Liver (tissue), 9 donors: ENCODE results near the gene AP5S1. TPM values are rescaled to one million over a fixed set of nuclear protein-coding genes. Genes with fewer than 3 reads are reported as not detected.

Experiments used
- DNase-seq: peaks from one replicate; pipeline ENCODE4 v3.0.0-alpha.2; 2017; ENCODE audit warnings: low spot score
- H3K27ac ChIP-seq, 2 donors: one replicate each; pipeline ENCODE4 v1.7.0; 2013; ENCODE audit warnings: inconsistent platforms in 2 of 2, low read length in 2 of 2, control low read depth in 1 of 2, low read depth in 1 of 2, mild to moderate bottlenecking in 1 of 2
- H3K27me3 ChIP-seq, 4 donors: one replicate each; pipeline versions ENCODE4 v1.6.1 to v1.7.0; 2013; ENCODE audit warnings: low read length in 3 of 4, inconsistent platforms in 1 of 4, mild to moderate bottlenecking in 1 of 4, moderate library complexity in 1 of 4; ENCODE audit not compliant: control insufficient read depth in 4 of 4, insufficient read depth in 4 of 4
- H3K36me3 ChIP-seq, 4 donors: one replicate each; pipeline versions ENCODE4 v1.6.1 to v1.7.0; 2013; ENCODE audit warnings: low read length in 3 of 4, mild to moderate bottlenecking in 3 of 4, low read depth in 1 of 4, moderate library complexity in 1 of 4; ENCODE audit not compliant: control insufficient read depth in 4 of 4, insufficient read depth in 3 of 4
- H3K4me1 ChIP-seq, 4 donors: one replicate each; pipeline versions ENCODE4 v1.6.1 to v1.7.0; 2013; ENCODE audit warnings: low read length in 3 of 4, mild to moderate bottlenecking in 3 of 4, moderate library complexity in 1 of 4; ENCODE audit not compliant: control insufficient read depth in 4 of 4, insufficient read depth in 4 of 4
- H3K4me3 ChIP-seq, 3 donors: one replicate each; pipeline versions ENCODE4 v1.6.1 to v1.7.0; 2013; ENCODE audit warnings: low read length in 3 of 3, control low read depth in 1 of 3, low read depth in 1 of 3, mild to moderate bottlenecking in 1 of 3
- H3K9ac ChIP-seq, 2 donors: one replicate each; pipeline ENCODE4 v1.7.0; 2013; ENCODE audit warnings: low read length in 2 of 2, mild to moderate bottlenecking in 2 of 2, moderate library complexity in 2 of 2, control low read depth in 1 of 2, low read depth in 1 of 2
- H3K9me3 ChIP-seq, 4 donors: one replicate each; pipeline versions ENCODE4 v1.6.1 to v1.7.0; 2013; ENCODE audit warnings: low read length in 3 of 4; ENCODE audit not compliant: control insufficient read depth in 4 of 4
- ATF3 ChIP-seq: IDR thresholded peaks from 2 replicates; pipeline ENCODE4 v1.6.1; 2016; ENCODE audit warnings: antibody characterized with exemption
- CTCF ChIP-seq: fragments of 150-350 bp; IDR thresholded peaks from 2 replicates; pipeline ENCODE4 v1.5.1; 2017; ENCODE audit warnings: improper control_type of control experiment, low read depth, low read length; ENCODE audit not compliant: missing input control
- EGR1 ChIP-seq, 2 donors: IDR thresholded peaks; 2 replicates each; pipeline ENCODE4 v1.6.1; 2016 to 2018; ENCODE audit warnings: antibody characterized with exemption in 2 of 2, low read depth in 2 of 2
- FOXA1 ChIP-seq: IDR thresholded peaks from 2 replicates; pipeline ENCODE4 v1.6.1; 2016; ENCODE audit warnings: antibody characterized with exemption
- FOXA2 ChIP-seq: IDR thresholded peaks from 2 replicates; pipeline ENCODE4 v1.6.1; 2016; ENCODE audit warnings: antibody characterized with exemption
- GABPA ChIP-seq, 2 donors: IDR thresholded peaks in 1 of 2; conservative IDR thresholded peaks in 1 of 2; 2 replicates each; pipeline ENCODE4 v1.6.1; 2016; ENCODE audit warnings: antibody characterized with exemption in 2 of 2, mild to moderate bottlenecking in 1 of 2, moderate library complexity in 1 of 2
- HNF4A ChIP-seq, 2 donors: conservative IDR thresholded peaks; 2 replicates each; pipeline ENCODE4 v1.6.1; 2016; ENCODE audit warnings: antibody characterized with exemption in 2 of 2, mild to moderate bottlenecking in 2 of 2
- HNF4G ChIP-seq: IDR thresholded peaks from 2 replicates; pipeline ENCODE4 v1.6.1; 2016; ENCODE audit warnings: antibody characterized with exemption
- JUND ChIP-seq, 2 donors: IDR thresholded peaks; 2 replicates each; pipeline ENCODE4 v1.6.1; 2016; ENCODE audit warnings: antibody characterized with exemption in 2 of 2
- MAX ChIP-seq: IDR thresholded peaks from 2 replicates; pipeline ENCODE4 v1.6.1; 2016; ENCODE audit warnings: antibody characterized with exemption
- NR2F2 ChIP-seq: IDR thresholded peaks from 2 replicates; pipeline ENCODE4 v1.6.1; 2016; ENCODE audit warnings: antibody characterized with exemption
- RAD21 ChIP-seq, 2 donors: IDR thresholded peaks; 2 replicates each; pipeline ENCODE4 v1.6.1; 2016; ENCODE audit warnings: antibody characterized with exemption in 2 of 2, mild to moderate bottlenecking in 2 of 2
- REST ChIP-seq: IDR thresholded peaks from 2 replicates; pipeline ENCODE4 v1.6.1; 2016; ENCODE audit warnings: antibody characterized with exemption, mild to moderate bottlenecking
- RXRA ChIP-seq, 2 donors: IDR thresholded peaks; 2 replicates each; pipeline ENCODE4 v1.6.1; 2017 to 2018; ENCODE audit warnings: antibody characterized with exemption in 2 of 2, mild to moderate bottlenecking in 1 of 2
- SP1 ChIP-seq: IDR thresholded peaks from 2 replicates; pipeline ENCODE4 v1.6.1; 2018; ENCODE audit warnings: antibody characterized with exemption, mild to moderate bottlenecking
- TAF1 ChIP-seq: conservative IDR thresholded peaks from 2 replicates; pipeline ENCODE4 v1.6.1; 2016; ENCODE audit warnings: antibody characterized with exemption, mild to moderate bottlenecking
- YY1 ChIP-seq: IDR thresholded peaks from 2 replicates; pipeline ENCODE4 v1.6.1; 2016; ENCODE audit warnings: antibody characterized with exemption, mild to moderate bottlenecking
- ZBTB33 ChIP-seq: IDR thresholded peaks from 2 replicates; pipeline ENCODE4 v1.6.1; 2016; ENCODE audit warnings: antibody characterized with exemption
- WGBS: extraction: QIAGEN DNeasy Blood & Tissue Kit; methylation state at CpG from one replicate; pipeline ENCODE4 v1.1.7; 2013; 5-methylcytosine and 5-hydroxymethylcytosine counted together
- polyA plus RNA-seq, 2 donors: library from polyadenylated mRNA; stranded (reverse) in 1 of 2; unstranded in 1 of 2; fragments of 200-250 nt in 1 of 2; fragments of >200 nt in 1 of 2; fragmentation: Nextera tagmentation in 1 of 2; extraction: Ambion mirVana in 1 of 2; gene quantifications; one replicate each; pipeline versions ENCODE4 v1.2.1 to v1.2.3, GENCODE V29; 2013 to 2015
- total RNA-seq, 2 donors: library from RNA; depleted of rRNA; stranded (reverse); fragments of >200 nt; gene quantifications; one replicate each; pipeline ENCODE4 v1.2.3, GENCODE V29; 2014
- donor health status: healthy.
- donor health status: healthy.
- donor health status: healthy.
- donor health status: healthy.
- donor health status: healthy.

The AP5S1 gene
- total RNA-seq (10 to 100 TPM in 1 of 2 donors, 1 to 10 TPM in 1; 9.2 to 14.5 TPM), polyA plus RNA-seq (10 to 100 TPM in 1 of 2 donors, 1 to 10 TPM in 1; 9.1 to 13.1 TPM)

GRCh38 chr20:3820048-3820900 is at the start of gene AP5S1:
Gene AP5S1, plus strand, starts transcription at chr20:3820547. Its CDS starts 1,571 bp downstream, at chr20:3822118.
- H3K4me1 ChIP-seq = peaks cover 0 to 21% (median 13%) of the 10 kb centered on the region in 4 donors
- DNase-seq = peak; percentile 98
- H3K27ac ChIP-seq = peak within 1 kb of the TSS; percentile 96 to 99
- WGBS = under 1% methylated on average over 96 of the region's 96 CpGs
- peak; percentile 90 for TF ChIP-seq NR2F2
- TF ChIP-seq REST = peak; percentile 33
- TF ChIP-seq RXRA (IDR thresholded peaks at IDR 0.05) = peak; percentile 79 to 87
- TF ChIP-seq YY1 = peak; percentile 97
- no peak for TF ChIP-seq FOXA2
- TF ChIP-seq CTCF = peak; percentile 93
- TF ChIP-seq FOXA1 = no peak
- TF ChIP-seq EGR1 (IDR thresholded peaks at IDR 0.05; ENCODE audit: low read depth in 2 of 2) = no peak
- TF ChIP-seq SP1 = peak; percentile 63
- TF ChIP-seq HNF4G = no peak
- TF ChIP-seq ATF3 = peak; percentile 61
- peak; percentile 93 for TF ChIP-seq ZBTB33
- no peak for TF ChIP-seq TAF1
- peak; percentile 74 to 75 for TF ChIP-seq JUND (IDR thresholded peaks at IDR 0.05)
- TF ChIP-seq HNF4A (conservative IDR thresholded peaks at IDR 0.05) = no peak
- no peak for TF ChIP-seq MAX
- TF ChIP-seq RAD21 (IDR thresholded peaks at IDR 0.05) = peak; percentile 75 to 81
- TF ChIP-seq GABPA (IDR thresholded peaks at IDR 0.05 in 1 of 2, conservative IDR thresholded peaks at IDR 0.05 in 1 of 2) = peak in 1 of 2 donors; percentile 33
- H3K9me3 ChIP-seq = no peaks in the 10 kb centered on the region
- peaks cover 3 to 28% (median 15%) of the 10 kb centered on the region in 4 donors for H3K36me3 ChIP-seq
- no peaks in the 10 kb centered on the region for H3K27me3 ChIP-seq
- H3K9ac ChIP-seq = peak within 1 kb of the TSS; percentile 66 to 99
- H3K4me3 ChIP-seq = peak within 1 kb of the TSS; percentile 82 to 90 (median 84)
